AG04450 (cell line): Measurements from ENCODE around the gene ZBTB39. TPM values are rescaled to one million over a fixed set of nuclear protein-coding genes. Genes with fewer than 3 reads are reported as not detected.

Experiments
- CTCF ChIA-PET: fragments of 300-600, 350-600 bp; formaldehyde crosslinking; extraction: SDS; loops from one replicate; lab custom pipeline; 2022; ENCODE audit warnings: antibody characterized with exemption, inconsistent platforms; lab: Charles Lee
- POLR2A ChIA-PET: fragments of 350-600 bp; formaldehyde crosslinking; extraction: SDS; loops from one replicate; lab custom pipeline; 2021; ENCODE audit warnings: antibody characterized with exemption, inconsistent platforms; lab: Yijun Ruan, JAX
- DNase-seq: peaks from one replicate; pipeline ENCODE4 v3.0.0-alpha.2; 2011; ENCODE audit warnings: low read depth, low spot score
- H3K27ac ChIP-seq: one replicate; pipeline ENCODE4 v1.5.1; 2012; ENCODE audit warnings: low read depth, low read length, control low read depth
- H3K27me3 ChIP-seq: one replicate; pipeline ENCODE4 v1.6.0; 2012; ENCODE audit warnings: low read length; ENCODE audit not compliant: control insufficient read depth, insufficient read depth
- H3K4me3 ChIP-seq: 2 replicates; pipeline ENCODE4 v1.5.1; 2011; ENCODE audit warnings: mild to moderate bottlenecking, low read depth, low read length, control low read depth
- H3K9me3 ChIP-seq: 2 replicates; pipeline ENCODE4 v1.5.1; 2012; ENCODE audit warnings: low read length; ENCODE audit not compliant: control insufficient read depth, insufficient read depth
- polyA plus RNA-seq: library from polyadenylated mRNA; depleted of rRNA; stranded (reverse); fragments of >200 nt; gene quantifications from 2 replicates; pipeline ENCODE4 v1.2.3, GENCODE V29; 2011; rRNA removed
- TF ChIP-seq, protein P1 (sequence below): IDR thresholded peaks from 2 replicates; pipeline ENCODE4 v1.5.1; 2011; ENCODE audit warnings: low read depth, low read length, control low read depth, inconsistent platforms

The ZBTB39 gene
- polyA plus RNA-seq, 1 experiment, result 6.4 TPM

GRCh38 chr12:56954057-56954957 is 52.0 kb downstream of the ZBTB39 start:
- ChIA-PET CTCF (no interaction called here), POLR2A (no interaction called here)
- Histone ChIP-seq H3K9me3 (peaks cover 9% of the 10 kb centered on the region; the same call in 1 of the 2 replicates), H3K27me3 (peaks cover 32% of the 10 kb centered on the region), H3K4me3 (no peak overlapping the region), H3K27ac (no peak overlapping the region)
- no peak for DNase-seq
- TF ChIP-seq, protein P1, sequence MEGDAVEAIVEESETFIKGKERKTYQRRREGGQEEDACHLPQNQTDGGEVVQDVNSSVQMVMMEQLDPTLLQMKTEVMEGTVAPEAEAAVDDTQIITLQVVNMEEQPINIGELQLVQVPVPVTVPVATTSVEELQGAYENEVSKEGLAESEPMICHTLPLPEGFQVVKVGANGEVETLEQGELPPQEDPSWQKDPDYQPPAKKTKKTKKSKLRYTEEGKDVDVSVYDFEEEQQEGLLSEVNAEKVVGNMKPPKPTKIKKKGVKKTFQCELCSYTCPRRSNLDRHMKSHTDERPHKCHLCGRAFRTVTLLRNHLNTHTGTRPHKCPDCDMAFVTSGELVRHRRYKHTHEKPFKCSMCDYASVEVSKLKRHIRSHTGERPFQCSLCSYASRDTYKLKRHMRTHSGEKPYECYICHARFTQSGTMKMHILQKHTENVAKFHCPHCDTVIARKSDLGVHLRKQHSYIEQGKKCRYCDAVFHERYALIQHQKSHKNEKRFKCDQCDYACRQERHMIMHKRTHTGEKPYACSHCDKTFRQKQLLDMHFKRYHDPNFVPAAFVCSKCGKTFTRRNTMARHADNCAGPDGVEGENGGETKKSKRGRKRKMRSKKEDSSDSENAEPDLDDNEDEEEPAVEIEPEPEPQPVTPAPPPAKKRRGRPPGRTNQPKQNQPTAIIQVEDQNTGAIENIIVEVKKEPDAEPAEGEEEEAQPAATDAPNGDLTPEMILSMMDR, result no peak

DNA sequence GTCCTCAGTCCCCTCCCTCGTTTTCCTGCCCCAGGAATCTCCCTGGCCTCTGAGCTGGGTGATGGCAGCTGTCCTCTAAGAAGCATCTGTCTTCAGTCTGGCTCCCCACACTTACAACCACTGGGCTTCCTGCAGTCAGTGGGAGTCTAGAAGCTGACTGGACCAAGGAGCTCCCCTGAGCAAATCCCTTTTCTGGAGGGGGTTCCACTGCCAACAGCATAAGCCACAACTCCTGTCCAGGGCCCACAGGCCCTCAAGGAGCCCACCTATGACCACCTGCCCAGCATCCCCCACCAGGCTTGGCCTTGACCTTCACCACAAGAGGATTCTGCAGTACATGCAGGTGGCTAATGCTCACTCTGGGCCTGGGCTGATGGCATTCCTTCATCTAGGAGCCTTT is 53.0 kb downstream of the ZBTB39 start:
- CTCF ChIA-PET, result no interaction called here
- no peak overlapping the region for H3K27ac ChIP-seq
- peaks cover 6% of the 10 kb centered on the region; the same call in 1 of the 2 replicates for H3K9me3 ChIP-seq
- POLR2A ChIA-PET, result no interaction called here
- DNase-seq, result no peak
- TF ChIP-seq, protein P1, result no peak
- peaks cover 38% of the 10 kb centered on the region for H3K27me3 ChIP-seq
- no peak overlapping the region for H3K4me3 ChIP-seq

DNA sequence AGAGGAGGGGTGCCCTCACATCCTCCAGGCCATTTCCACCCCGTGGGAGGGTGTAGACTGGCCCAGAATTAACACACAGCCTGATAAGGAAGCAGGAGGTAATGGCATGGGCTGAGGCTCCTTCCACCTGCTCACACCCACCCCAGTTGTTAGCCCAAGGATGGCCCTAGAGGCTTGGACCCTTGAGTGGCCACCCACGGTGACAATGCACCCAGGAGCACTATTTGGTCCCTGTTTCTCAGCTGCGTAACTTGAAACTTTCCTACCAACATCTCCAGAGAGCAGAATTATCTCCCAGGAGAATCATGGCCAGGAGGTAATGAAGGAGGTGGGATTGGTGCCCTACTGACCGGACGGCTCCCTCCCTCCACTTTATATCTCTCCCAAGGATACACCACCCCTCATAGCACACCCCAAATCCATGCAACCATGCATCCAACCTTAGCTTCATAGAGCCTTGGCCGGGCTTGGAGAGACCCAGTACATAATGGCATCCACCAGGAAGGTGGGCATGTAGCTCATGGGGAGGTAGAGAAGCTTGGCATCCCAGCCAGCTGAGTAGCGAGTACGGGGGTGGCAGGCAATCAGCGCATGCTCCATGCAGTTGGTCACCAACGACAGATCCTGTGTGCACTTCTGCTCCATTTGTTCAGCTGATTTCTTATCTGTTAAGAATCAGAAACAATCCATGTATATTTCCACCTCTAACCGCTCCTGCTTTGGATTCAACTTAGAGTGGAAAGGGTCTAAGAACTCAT is 54.6 kb downstream of the ZBTB39 start:
- ChIA-PET CTCF (interaction anchor here (1.0 kb wide), 1 partner anchor 36 kb away, joined by 3 read pairs; no protein-coding TSS in a partner anchor), POLR2A (no interaction called here)
- TF ChIP-seq, protein P1, result no peak
- H3K27me3 ChIP-seq, result peaks cover 30% of the 10 kb centered on the region
- H3K4me3 ChIP-seq, result no peak overlapping the region
- no peaks in the 10 kb centered on the region for H3K9me3 ChIP-seq
- no peak for DNase-seq
- no peak overlapping the region for H3K27ac ChIP-seq

DNA sequence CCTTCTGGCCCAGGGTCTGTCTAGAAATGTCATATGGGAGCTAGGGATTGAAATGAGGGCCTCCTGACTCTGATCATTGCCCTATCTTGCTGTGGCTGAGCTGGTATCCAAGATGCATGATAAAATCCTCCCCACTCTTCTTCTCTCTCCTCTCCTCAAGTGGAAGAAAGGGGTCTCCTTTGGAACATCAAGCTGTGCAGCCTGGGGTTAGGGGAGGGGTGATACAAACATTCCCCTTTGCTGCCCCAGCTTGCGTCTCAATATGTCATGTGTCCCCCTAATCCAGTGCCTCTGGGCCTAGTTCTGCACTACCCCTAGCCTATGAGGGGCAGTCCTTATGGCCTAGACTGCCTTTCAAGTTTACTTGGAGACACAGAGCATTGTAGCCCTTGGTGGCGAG is 57.5 kb downstream of the ZBTB39 start:
- Histone ChIP-seq H3K4me3 (no peak overlapping the region), H3K27me3 (peaks cover 22% of the 10 kb centered on the region), H3K9me3 (no peaks in the 10 kb centered on the region), H3K27ac (no peak overlapping the region)
- no peak for DNase-seq
- TF ChIP-seq, protein P1, result no peak
- POLR2A ChIA-PET, result no interaction called here
- CTCF ChIA-PET, result no interaction called here

Other genes with a start within 250 kb of the ZBTB39 start
- gene HSD17B6, start 243.2 kb downstream of the ZBTB39 start, polyA plus RNA-seq, result 4.7 and 4.8 TPM in 2 replicates
- not detected in 2 replicates for gene SDR9C7, start 72.1 kb downstream of the ZBTB39 start, polyA plus RNA-seq
- 0.06 TPM in 1 of 2 replicates, not detected in the other for gene RDH16, start 48.9 kb downstream of the ZBTB39 start, polyA plus RNA-seq
- 8.0 and 8.9 TPM in 2 replicates for gene TAC3, start 10.0 kb upstream of the ZBTB39 start, polyA plus RNA-seq
- gene MYO1A, start 43.6 kb upstream of the ZBTB39 start, polyA plus RNA-seq, result not detected in 2 replicates
- gene NEMP1, start 72.2 kb upstream of the ZBTB39 start, polyA plus RNA-seq, result 8.3 and 11.9 TPM in 2 replicates
- gene NAB2, start 82.6 kb upstream of the ZBTB39 start, polyA plus RNA-seq, result 46.4 and 60.9 TPM in 2 replicates
- 79.5 and 94.2 TPM in 2 replicates for gene STAT6, start 104.8 kb upstream of the ZBTB39 start, polyA plus RNA-seq
- gene LRP1, start 121.9 kb upstream of the ZBTB39 start, polyA plus RNA-seq, result 49.9 and 95.0 TPM in 2 replicates
- gene LRP1-AS, start 141.1 kb upstream of the ZBTB39 start, polyA plus RNA-seq, result not detected in 2 replicates
- 0.79 and 1.0 TPM in 2 replicates for gene NXPH4, start 210.2 kb upstream of the ZBTB39 start, polyA plus RNA-seq
- gene SHMT2, start 223.2 kb upstream of the ZBTB39 start, polyA plus RNA-seq, result 266 and 314 TPM in 2 replicates
- 0.25 and 0.65 TPM in 2 replicates for gene STAC3, start 244.6 kb upstream of the ZBTB39 start, polyA plus RNA-seq